Stimulated activated CD4-positive, alpha-beta T cell treated with anti-CD3 and anti-CD28 coated beads, Interleukin-4, amount 100 ng/mL, for 4 hours (primary cell): Measurements from ENCODE around the gene MRPS11.
"Not testable (repeated sequence)": the region's sequence is repeated elsewhere in the genome, so short reads cannot be mapped to it uniquely, and the experiment has no call there.

Experiments used
- DNase-seq, 2 experiments: peaks; one replicate each; pipeline ENCODE4 v3.0.0-alpha.2; 2020

Gene MRPS11

GRCh38 chr15:88493844-88494243, 26.3 kb downstream of the MRPS11 start:
- no peak for DNase-seq

- DNase-seq = no peak
These were observed 29.7 kb downstream of the MRPS11 start for GRCh38 chr15:88497109-88497765.

GRCh38 chr15:88498996-88499395, 31.5 kb downstream of the MRPS11 start:
- no peak for DNase-seq

- DNase-seq = no peak
These were observed 36.9 kb downstream of the MRPS11 start for GRCh38 chr15:88504445-88504844.

GRCh38 chr15:88505721-88506120, 38.2 kb downstream of the MRPS11 start:
- no peak for DNase-seq

GRCh38 chr15:88506628-88507027, 39.1 kb downstream of the MRPS11 start:
- no peak for DNase-seq

- no peak for DNase-seq
These were observed 41.8 kb downstream of the MRPS11 start for GRCh38 chr15:88509321-88509720.

- DNase-seq = no peak
These were observed 42.5 kb downstream of the MRPS11 start for GRCh38 chr15:88509964-88510363.

GRCh38 chr15:88511161-88511560, 43.7 kb downstream of the MRPS11 start:
- no peak for DNase-seq

GRCh38 chr15:88512078-88512477, 44.6 kb downstream of the MRPS11 start:
- no peak for DNase-seq

GRCh38 chr15:88512601-88513000, 45.1 kb downstream of the MRPS11 start:
- no peak for DNase-seq

- no peak for DNase-seq
These were observed 45.7 kb downstream of the MRPS11 start for GRCh38 chr15:88513195-88513594.

GRCh38 chr15:88518903-88519302, 51.4 kb downstream of the MRPS11 start:
- no peak for DNase-seq

GRCh38 chr15:88524094-88524493, 56.6 kb downstream of the MRPS11 start:
- not testable (repeated sequence) for DNase-seq

- DNase-seq = no peak
These were observed 57.9 kb downstream of the MRPS11 start for GRCh38 chr15:88525418-88525817.

GRCh38 chr15:88526247-88526879, 58.9 kb downstream of the MRPS11 start:
- no peak for DNase-seq

- DNase-seq = no peak
These were observed 61.6 kb downstream of the MRPS11 start for GRCh38 chr15:88529021-88529630.
